ENCODE results near the gene SECTM1.
"Not testable (repeated sequence)": the region's sequence is repeated elsewhere in the genome, so short reads cannot be mapped to it uniquely, and the experiment has no call there.

Gene SECTM1

DNA sequence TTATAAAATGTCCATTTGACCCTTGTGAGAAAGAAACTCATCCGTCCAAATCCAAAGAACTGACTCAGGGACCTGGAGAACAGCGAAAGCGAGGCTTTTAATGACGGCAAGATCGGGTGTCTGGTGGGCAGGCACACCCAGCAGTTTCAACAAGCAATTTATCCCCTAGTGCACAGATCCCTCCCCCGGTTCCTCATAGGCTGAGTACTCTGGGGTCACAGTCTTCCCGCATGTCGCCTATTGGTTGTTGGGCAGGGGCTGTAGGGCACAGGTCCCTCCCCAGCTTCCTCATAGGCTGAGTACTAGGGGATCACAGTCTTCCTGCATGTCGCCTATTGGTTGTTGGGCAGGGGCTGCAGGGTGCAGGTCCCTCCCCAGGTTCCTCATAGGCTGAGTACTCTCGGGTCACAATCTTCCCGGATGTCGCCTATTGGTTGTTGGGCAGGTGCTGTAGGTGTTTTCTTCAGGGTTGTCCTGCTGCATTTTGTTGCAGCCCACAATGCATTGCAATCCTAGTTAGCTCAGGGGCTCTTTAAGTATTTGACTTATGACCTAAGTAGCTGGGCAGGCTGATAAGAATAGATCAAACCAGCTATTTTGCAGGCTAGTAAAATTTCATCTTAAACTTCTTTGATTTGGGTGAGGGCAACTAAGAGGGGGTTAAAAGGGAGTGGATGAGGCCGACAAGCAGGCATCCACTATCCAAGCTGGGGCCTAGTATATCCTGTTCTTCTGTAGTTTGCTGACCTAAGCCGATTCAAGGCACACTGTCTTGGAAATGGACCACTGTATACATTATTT is 34.4 kb upstream of the SECTM1 start:
- DNase-seq, result no peak

- no peak for DNase-seq
Observed at GRCh38 chr17:82366749-82367148, 33.2 kb upstream of the SECTM1 start.

GRCh38 chr17:82365606-82366295 is 32.2 kb upstream of the SECTM1 start:
- DNase-seq, result no peak

GRCh38 chr17:82361885-82362633 is 28.5 kb upstream of the SECTM1 start:
- no peak for DNase-seq

- DNase-seq, result not testable (repeated sequence)
Observed at GRCh38 chr17:82359451-82360074, 26.0 kb upstream of the SECTM1 start.

DNA sequence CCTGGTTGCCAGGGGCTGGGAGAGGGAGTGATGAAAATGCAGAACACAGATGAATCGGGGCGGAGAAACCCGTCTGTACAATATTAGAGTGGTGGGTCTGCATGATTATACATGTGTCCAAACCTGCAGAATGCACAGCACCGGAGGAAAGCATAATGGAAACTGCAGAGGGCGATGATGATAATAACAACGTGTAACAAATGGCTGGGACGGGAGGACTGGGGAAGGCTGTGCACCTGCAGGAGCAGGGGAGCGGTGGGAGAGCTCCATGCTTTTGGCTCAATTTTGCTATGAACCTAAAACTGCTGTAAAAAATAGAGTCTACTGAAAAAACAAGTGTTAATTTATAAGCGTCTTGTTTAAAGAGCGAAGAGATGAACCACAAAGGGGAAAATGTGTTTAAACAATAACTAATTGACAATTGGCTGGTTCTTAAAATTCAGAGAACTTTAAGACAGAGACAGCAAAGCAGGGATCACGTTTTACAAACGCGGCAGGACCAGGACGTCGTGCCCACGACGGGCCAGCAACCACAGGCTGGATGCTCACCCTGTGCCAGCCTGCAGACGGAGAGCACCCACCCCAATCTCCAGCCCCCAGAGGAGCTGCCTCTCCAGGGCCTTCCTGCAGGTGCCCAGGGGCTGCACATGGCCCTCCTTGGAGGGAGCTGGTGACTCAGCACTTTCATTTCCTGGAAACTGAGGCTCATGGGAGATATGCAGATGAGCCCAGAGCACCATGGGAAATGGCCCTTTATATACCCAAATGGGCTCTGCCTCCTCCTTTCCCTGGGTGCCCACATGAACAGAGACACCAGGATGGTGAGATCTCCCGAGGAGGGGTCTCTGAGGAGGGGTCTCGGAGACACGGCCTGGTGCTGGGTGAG is 25.1 kb upstream of the SECTM1 start, which contains the start of gene TEX19:
Gene TEX19 (plus strand): TSS at position 783 of the 886 bp plus-strand sequence. CDS start 2,904 bp downstream, outside the sequence.
- DNase-seq, result no peak

DNA sequence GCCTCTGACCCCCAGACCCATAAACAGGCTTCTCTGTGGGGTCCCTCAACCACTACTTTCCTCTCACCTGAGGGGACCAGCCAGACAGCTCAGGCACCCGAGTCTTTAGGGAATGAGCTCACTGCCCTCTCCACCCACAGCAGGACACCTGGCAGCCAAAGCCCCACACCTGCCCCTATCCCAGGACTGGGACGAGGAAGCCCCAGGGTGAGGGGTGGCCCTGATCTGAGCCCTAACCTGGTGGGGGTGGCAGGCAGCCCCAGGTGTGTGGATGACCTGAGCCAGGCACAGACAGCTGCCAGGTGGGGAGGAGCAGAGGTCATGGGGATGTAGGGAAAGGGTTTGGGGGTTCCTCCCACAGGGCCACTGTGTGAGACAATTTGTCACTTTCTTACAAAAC is 23.8 kb upstream of the SECTM1 start:
- no peak for DNase-seq

DNA sequence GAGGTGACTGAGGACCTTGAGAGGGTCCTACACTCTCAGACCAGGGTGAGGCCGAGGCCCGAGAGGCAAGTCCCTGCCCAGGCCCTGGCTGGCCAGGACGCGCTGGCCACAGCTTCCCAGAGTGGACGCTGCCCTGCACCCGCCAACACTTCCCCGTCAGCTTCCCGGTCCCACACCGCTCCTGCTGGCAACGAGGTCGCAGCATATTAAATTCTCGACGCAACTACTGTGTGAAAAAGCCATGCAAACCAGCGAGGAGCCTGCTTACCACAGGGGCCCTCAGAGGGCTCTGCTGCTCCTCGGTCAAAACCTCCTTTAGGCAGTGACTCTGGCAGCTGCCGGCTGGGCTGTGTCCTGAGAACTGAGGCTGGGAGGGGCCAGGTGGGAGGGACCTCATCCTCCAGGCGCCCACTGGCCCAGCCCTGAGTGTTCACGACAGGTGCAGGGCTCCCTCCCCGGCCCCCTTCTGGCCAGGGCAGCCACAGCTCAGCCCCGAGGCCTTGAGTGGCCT is 23.3 kb upstream of the SECTM1 start:
- no peak for DNase-seq

DNA sequence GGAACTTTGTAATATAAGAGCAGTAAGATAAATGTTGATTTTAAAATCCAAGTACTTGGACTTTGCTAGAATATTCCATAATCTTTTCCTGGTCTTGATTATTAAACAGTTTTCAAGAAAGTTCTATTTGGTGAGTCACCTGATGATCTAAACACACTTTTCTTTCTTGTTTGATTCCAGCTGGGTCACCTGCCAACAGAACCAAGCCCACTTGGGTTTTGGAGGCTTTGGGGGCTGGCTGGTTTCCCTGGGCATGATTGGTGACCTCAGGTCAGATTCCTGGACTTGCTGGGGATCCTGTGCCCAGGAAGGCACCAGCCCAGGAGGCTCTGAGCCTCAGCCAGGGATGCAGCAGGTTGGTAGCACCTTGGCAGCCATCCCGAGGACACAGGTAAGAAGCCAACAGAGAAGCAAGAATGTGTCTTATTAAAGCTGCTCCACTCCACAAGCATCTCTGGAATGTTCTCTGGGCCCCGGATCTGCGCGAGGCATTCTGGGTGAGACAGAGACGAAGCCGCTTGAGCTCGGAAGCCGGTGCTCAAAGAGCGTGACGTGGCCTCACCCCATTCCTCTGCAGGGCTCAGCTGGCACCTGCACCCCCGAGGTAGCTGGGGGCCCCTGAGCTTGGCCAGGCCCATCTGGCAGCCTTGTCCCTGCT is 22.3 kb upstream of the SECTM1 start:
- no peak for DNase-seq

- DNase-seq, result no peak
Observed at GRCh38 chr17:82354804-82355308, 21.3 kb upstream of the SECTM1 start.

DNA sequence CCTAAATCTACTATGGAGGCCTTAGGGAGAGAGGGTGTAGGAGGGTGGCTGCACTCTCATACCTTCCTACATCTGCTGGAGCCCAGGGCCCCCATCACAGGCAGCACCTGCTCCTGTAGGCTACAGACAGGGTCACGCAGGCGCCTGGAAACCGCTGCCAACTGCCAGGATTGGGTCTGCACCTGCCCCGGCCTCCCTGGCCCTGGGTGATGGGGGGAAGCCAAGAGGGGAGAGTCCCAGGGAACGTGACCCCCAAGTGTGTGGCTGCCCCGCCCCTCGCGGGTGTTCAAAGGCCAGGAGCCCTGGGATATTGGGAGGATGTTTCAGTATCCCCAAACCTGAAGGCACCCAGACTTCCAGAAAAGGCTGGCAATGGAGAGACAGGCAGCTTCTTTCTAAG is 19.9 kb upstream of the SECTM1 start:
- no peak for DNase-seq

GRCh38 chr17:82351713-82352488 is 18.3 kb upstream of the SECTM1 start:
- DNase-seq, result peak; percentile 63 to 75 (median 72)

DNA sequence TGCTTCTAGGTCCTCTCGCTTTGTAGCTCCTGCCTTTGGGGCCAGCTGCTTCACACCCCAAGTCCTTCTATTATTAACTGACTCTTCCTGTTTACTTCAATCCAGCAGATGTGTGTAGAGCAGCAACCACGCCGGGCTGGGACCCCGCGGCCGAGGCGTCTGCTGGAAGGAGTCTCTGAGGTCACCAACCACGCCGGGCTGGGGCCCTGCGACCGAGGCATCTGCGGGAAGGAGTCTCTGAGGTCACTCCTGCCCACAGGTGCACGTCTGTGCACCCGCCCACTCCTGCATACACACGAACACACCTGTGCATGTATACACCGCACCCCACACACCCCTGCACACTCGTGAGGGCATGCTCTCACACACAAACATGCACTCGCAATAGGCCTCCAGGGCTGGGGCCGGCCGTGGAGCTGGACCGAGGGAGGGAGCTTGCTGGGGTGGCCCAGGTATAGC is 17.7 kb upstream of the SECTM1 start:
- DNase-seq, result no peak

- DNase-seq, result no peak
Observed at GRCh38 chr17:82350182-82351030, 16.8 kb upstream of the SECTM1 start.

GRCh38 chr17:82349287-82349701 is 15.7 kb upstream of the SECTM1 start:
- DNase-seq, result no peak

DNA sequence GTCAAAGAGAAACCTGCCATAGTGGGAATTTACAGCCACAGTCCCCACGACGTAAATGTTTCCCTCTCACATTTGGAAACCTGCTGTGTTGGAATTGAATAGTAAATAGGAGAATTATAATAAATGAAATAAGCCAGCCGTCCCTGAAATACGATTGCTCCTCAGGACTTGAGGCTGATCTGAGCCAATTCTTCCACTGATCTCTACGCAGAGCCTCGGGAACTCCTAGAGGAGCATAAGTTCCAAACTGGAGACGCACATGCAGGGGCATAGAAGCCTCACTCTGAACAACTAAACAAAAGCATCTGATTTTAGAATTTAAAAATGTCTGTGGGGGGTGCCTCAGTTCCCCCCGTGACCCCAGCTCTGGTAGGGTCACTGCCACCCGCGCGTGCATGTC is 15.3 kb upstream of the SECTM1 start:
- no peak for DNase-seq

DNA sequence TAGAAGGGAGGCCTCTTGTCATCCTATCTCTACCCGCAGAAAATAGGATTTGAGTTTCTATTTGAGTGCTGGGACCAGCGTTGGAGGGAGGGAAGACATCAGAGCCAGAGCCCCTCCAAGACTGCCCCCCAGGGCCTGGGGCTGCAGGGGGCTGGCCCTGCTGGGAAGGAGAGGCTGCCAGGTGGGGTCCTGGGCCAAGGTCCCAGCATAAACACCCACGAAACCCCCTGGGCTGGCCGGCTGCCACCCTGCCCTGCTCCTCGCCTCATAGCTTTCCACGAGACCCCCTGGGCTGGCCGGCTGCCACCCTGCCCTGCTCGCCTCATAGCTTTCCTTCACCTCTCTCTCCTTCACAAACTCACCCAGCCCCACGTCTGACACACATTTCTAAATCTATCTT is 14.9 kb upstream of the SECTM1 start:
- no peak for DNase-seq

GRCh38 chr17:82347994-82348393 is 14.4 kb upstream of the SECTM1 start:
- not testable (repeated sequence) for DNase-seq

All from activated CD4-positive, CD25-positive, alpha-beta regulatory T cell (primary cell).